SU-DHL-6 (cell line): ENCODE measurements around the gene VPREB1.

Experiments used
- H2AFZ ChIP-seq: fragments of 200-600 bp; sonication (generic); 2 replicates; pipeline ENCODE4 v1.6.1; 2014; ENCODE audit warnings: low read depth, mild to moderate bottlenecking, moderate library complexity, mixed read lengths, antibody characterized with exemption, low read length; ENCODE audit not compliant: severe bottlenecking
- H3F3A ChIP-seq: fragments of 200-600 bp; shearing (Covaris generic); 2 replicates; pipeline ENCODE4 v1.6.0; 2016; ENCODE audit warnings: antibody characterized with exemption, mild to moderate bottlenecking; ENCODE audit not compliant: insufficient read depth
- H3K27ac ChIP-seq: fragments of 200-600 bp; sonication (generic); 2 replicates; pipeline ENCODE4 v1.5.1; 2016; ENCODE audit warnings: low read depth, mild to moderate bottlenecking, low read length, moderate library complexity, mixed read lengths
- H3K27me3 ChIP-seq: fragments of 200-600 bp; sonication (generic), shearing (Covaris generic); 2 replicates; pipeline ENCODE4 v1.6.0; 2014; ENCODE audit warnings: mild to moderate bottlenecking, low read length
- H3K36me3 ChIP-seq: fragments of 200-600 bp; sonication (generic); 2 replicates; pipeline ENCODE4 v1.6.1; 2014; ENCODE audit warnings: mild to moderate bottlenecking, low read length, mixed read lengths
- H3K4me2 ChIP-seq: fragments of 300-600, 200-600 bp; shearing (Covaris generic), sonication (generic); 2 replicates; pipeline ENCODE4 v1.6.0; 2014; ENCODE audit warnings: low read length, low read depth, mild to moderate bottlenecking; ENCODE audit not compliant: poor library complexity, severe bottlenecking
- H3K4me3 ChIP-seq: fragments of 200-600 bp; sonication (generic); 2 replicates; pipeline ENCODE4 v1.5.1; 2014; ENCODE audit warnings: antibody characterized with exemption, low read length, mild to moderate bottlenecking, mixed read lengths; ENCODE audit not compliant: insufficient read depth, poor library complexity, severe bottlenecking
- H3K79me2 ChIP-seq: fragments of 200-600 bp; sonication (generic); 2 replicates; pipeline ENCODE4 v1.6.1; 2014; ENCODE audit warnings: mild to moderate bottlenecking, low read length, moderate library complexity; ENCODE audit not compliant: insufficient read depth
- H3K9ac ChIP-seq: fragments of 200-600 bp; sonication (generic); 2 replicates; pipeline ENCODE4 v1.7.0; 2014; ENCODE audit warnings: mild to moderate bottlenecking, low read length
- H3K9me2 ChIP-seq: fragments of 200-600 bp; sonication (generic); replicated peaks from 2 replicates; pipeline ENCODE4 v1.6.1; 2014; ENCODE audit warnings: low read length; ENCODE audit not compliant: insufficient read depth
- H3K9me3 ChIP-seq: fragments of 200-600 bp; sonication (generic); 2 replicates; pipeline ENCODE4 v1.6.1; 2014; ENCODE audit warnings: low read length, mixed read lengths; ENCODE audit not compliant: insufficient read depth
- H4K20me1 ChIP-seq: fragments of 200-600 bp; sonication (generic); 2 replicates; pipeline ENCODE4 v1.6.1; 2014; ENCODE audit warnings: low read depth, mild to moderate bottlenecking, antibody characterized with exemption, low read length, moderate library complexity, mixed read lengths
- CTCF ChIP-seq: fragments of 200-600 bp; sonication (generic); IDR thresholded peaks from one replicate; pipeline ENCODE4 v1.5.1; 2017; ENCODE audit warnings: antibody characterized with exemption, mild to moderate bottlenecking, low read length, moderate library complexity; ENCODE audit not compliant: insufficient read depth, poor library complexity, severe bottlenecking
- EZH2phosphoT487 ChIP-seq: fragments of 200-600 bp; sonication (generic), shearing (Covaris generic); conservative IDR thresholded peaks from 2 replicates; pipeline ENCODE4 v1.6.1; 2018; ENCODE audit warnings: mild to moderate bottlenecking, antibody characterized with exemption, low read length, moderate library complexity, mixed read lengths

The VPREB1 gene

GRCh38 chr22:22243033-22243680 lies 1.4 kb upstream of the VPREB1 start:
- no peaks in the 10 kb centered on the region for H3K79me2 ChIP-seq
- no peaks in the 10 kb centered on the region for H4K20me1 ChIP-seq
- H3K4me3 ChIP-seq, result no peak overlapping the region
- H3F3A ChIP-seq, result peaks cover 5% of the 10 kb centered on the region; the same call in 1 of the 2 replicates
- no peaks in the 10 kb centered on the region for H3K36me3 ChIP-seq
- no peak overlapping the region for H2AFZ ChIP-seq
- TF ChIP-seq EZH2phosphoT487 (no peak), CTCF (no peak)
- H3K27me3 ChIP-seq, result no peaks in the 10 kb centered on the region
- H3K4me2 ChIP-seq, result no peak overlapping the region
- no peaks in the 10 kb centered on the region for H3K9me3 ChIP-seq
- no peak overlapping the region for H3K27ac ChIP-seq
- no peak overlapping the region for H3K9ac ChIP-seq
- no peaks in the 10 kb centered on the region for H3K9me2 ChIP-seq

DNA sequence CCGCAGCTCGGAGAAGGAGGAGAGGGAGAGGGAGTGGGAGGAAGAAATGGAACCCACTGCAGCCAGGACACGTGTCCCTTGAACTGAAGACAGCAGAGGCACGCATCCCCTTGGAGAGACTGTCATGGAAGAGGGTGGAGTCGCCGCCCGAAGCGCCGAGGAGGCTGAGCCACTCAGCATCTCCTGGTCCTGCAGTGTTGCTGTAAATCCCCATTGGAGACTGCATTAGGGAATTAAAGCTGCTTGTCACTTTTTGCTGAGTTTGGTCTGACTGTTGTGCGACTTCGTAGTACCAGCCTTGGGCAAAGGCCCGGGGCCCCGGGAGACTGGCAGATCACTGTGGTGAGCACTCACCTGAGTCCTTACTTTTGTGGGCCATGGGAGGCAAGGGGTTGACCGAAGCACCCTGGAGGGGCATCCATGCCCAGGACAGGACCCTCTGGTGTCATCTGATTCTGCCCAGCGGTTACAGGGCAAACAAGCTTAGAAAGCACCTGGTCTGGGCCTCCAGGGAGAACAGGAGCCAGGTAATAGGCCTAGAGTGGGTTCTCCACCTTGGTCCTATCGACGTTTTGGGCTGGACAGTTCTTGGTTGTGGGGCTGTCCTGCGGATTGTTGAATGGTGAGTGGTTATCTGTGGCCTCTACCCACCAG lies 797 bp downstream of the VPREB1 start:
- Histone ChIP-seq H3K9me2 (no peaks in the 10 kb centered on the region), H3K4me3 (no peak overlapping the region), H3K27ac (peak overlapping the region; percentile 59), H3K79me2 (no peaks in the 10 kb centered on the region), H3F3A (peaks cover 5% of the 10 kb centered on the region; the same call in 1 of the 2 replicates), H3K36me3 (no peaks in the 10 kb centered on the region), H3K4me2 (peak overlapping the region; percentile 25), H2AFZ (no peak overlapping the region), H3K9me3 (no peaks in the 10 kb centered on the region), H3K27me3 (no peaks in the 10 kb centered on the region), H4K20me1 (no peaks in the 10 kb centered on the region), H3K9ac (peak overlapping the region; percentile 11; the same call in 1 of the 2 replicates)
- TF ChIP-seq CTCF (no peak), EZH2phosphoT487 (no peak)

GRCh38 chr22:22245935-22246525 lies 1.4 kb downstream of the VPREB1 start:
- TF ChIP-seq EZH2phosphoT487 (no peak), CTCF (no peak)
- no peaks in the 10 kb centered on the region for H3K9me3 ChIP-seq
- no peaks in the 10 kb centered on the region for H3K79me2 ChIP-seq
- no peaks in the 10 kb centered on the region for H4K20me1 ChIP-seq
- H3K27ac ChIP-seq, result peak overlapping the region; percentile 59
- no peaks in the 10 kb centered on the region for H3K9me2 ChIP-seq
- peak overlapping the region; percentile 25 for H3K4me2 ChIP-seq
- H3K4me3 ChIP-seq, result no peak overlapping the region
- H3K27me3 ChIP-seq, result no peaks in the 10 kb centered on the region
- no peaks in the 10 kb centered on the region for H3K36me3 ChIP-seq
- peaks cover 5% of the 10 kb centered on the region; the same call in 1 of the 2 replicates for H3F3A ChIP-seq
- no peak overlapping the region for H3K9ac ChIP-seq
- no peak overlapping the region for H2AFZ ChIP-seq
